ENCODE data around the gene MYO3B. TPM values are rescaled to one million over a fixed set of nuclear protein-coding genes. Genes with fewer than 3 reads are reported as not detected.

MYO3B gene
- total and polyA plus RNA-seq, 8 donors = 0.38 to 1.3 (median 0.52) TPM

DNA sequence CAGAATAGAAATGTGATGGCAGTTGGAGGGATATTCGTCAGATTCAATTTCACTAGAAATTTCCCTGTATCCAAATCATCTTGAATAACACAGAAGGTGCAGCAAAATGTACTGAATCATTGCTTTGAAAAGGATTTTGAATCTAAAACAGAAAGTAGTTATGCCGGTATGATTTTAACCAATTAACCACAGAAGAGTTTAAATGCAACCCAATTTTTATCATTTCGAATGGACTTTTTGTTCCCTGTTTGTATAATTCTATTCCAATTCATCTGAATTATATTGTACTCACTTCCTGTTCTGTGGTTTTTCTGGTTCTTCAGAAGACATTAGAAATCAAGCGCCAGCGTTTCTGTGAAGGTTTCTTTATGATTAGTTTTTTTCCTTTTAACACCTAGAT lies 190.4 kb downstream of the MYO3B start:
- ATAC-seq (no peak), FAIRE-seq (no peak), DNase-seq (no peak)
- TF ChIP-seq, protein P1, sequence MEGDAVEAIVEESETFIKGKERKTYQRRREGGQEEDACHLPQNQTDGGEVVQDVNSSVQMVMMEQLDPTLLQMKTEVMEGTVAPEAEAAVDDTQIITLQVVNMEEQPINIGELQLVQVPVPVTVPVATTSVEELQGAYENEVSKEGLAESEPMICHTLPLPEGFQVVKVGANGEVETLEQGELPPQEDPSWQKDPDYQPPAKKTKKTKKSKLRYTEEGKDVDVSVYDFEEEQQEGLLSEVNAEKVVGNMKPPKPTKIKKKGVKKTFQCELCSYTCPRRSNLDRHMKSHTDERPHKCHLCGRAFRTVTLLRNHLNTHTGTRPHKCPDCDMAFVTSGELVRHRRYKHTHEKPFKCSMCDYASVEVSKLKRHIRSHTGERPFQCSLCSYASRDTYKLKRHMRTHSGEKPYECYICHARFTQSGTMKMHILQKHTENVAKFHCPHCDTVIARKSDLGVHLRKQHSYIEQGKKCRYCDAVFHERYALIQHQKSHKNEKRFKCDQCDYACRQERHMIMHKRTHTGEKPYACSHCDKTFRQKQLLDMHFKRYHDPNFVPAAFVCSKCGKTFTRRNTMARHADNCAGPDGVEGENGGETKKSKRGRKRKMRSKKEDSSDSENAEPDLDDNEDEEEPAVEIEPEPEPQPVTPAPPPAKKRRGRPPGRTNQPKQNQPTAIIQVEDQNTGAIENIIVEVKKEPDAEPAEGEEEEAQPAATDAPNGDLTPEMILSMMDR (IDR thresholded peaks at IDR 0.05) = no peak
- intact Hi-C loops (cut with DNase I) = loop anchor here in 2 of 3 donors (10.0 kb wide), 1 partner anchor 446 kb away; the partner anchor contains the start of gene GAD1 (in 2 of the 2)
- H3K27me3 ChIP-seq = peaks cover 0 to 13% (median 5%) of the 10 kb centered on the region in 4 donors
- 50 to 55% methylated on average over 5 of the region's 5 CpGs for WGBS, 2 donors
- no peak overlapping the region for H3K4me3 ChIP-seq
- H3K9me3 ChIP-seq = no peaks in the 10 kb centered on the region
- H3K36me3 ChIP-seq = no peaks in the 10 kb centered on the region
- H3K27ac ChIP-seq = no peak overlapping the region
- no peaks in the 10 kb centered on the region for H3K4me1 ChIP-seq

DNA sequence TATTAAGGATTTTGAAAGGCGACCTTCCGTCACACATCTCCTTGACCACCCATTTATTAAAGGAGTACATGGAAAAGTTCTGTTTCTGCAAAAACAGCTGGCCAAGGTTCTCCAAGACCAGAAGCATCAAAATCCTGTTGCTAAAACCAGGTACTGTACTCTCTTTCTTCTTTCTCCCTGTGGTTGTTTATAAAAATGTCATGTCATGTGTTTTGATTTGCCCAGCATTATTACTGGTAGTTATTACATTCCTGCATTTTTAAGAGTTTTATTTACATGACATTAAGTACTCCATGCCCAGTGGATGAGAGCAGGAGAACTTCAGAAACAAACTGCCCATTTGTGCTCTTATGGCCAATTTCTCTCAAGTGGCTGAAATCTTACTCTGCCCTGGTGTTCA lies 191.3 kb downstream of the MYO3B start:
- H3K4me1 ChIP-seq = no peaks in the 10 kb centered on the region
- 46 to 63% methylated on average over 2 of the region's 2 CpGs for WGBS, 2 donors
- TF ChIP-seq, protein P1 (IDR thresholded peaks at IDR 0.05) = no peak
- intact Hi-C loops (cut with DNase I) = loop anchor here in 2 of 3 donors (10.0 kb wide), 1 partner anchor 446 kb away; the partner anchor contains the start of gene GAD1 (in 2 of the 2)
- no peaks in the 10 kb centered on the region for H3K36me3 ChIP-seq
- DNase-seq (no peak), ATAC-seq (no peak), FAIRE-seq (no peak)
- H3K9me3 ChIP-seq = no peaks in the 10 kb centered on the region
- H3K4me3 ChIP-seq = no peak overlapping the region
- peaks cover 0 to 13% (median 3%) of the 10 kb centered on the region in 4 donors for H3K27me3 ChIP-seq
- no peak overlapping the region for H3K27ac ChIP-seq

DNA sequence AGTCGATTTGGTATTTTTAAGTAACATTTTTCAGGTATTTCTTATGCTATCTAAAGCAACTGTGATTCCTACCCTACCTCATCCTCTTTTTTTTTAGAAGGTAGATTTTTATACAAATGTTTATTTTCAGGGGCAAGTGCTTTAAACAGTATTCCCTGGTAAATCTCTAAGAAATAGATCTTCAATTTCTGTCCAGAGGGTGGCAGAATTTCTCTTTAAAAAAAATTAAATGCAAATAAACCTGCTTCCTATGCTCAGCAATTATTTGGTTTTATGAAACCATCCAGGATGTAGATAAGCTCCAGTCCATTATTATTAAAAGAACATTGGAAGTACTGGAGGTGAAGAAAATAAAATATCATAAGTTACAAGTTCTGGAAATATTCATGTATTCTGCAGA lies 191.9 kb downstream of the MYO3B start:
- ATAC-seq (peak in 2 of 4 donors; percentile 36 to 52), FAIRE-seq (peak; percentile 65), DNase-seq (no peak)
- H3K4me3 ChIP-seq = no peak overlapping the region
- no peaks in the 10 kb centered on the region for H3K9me3 ChIP-seq
- H3K27me3 ChIP-seq = peaks cover 0 to 13% (median 3%) of the 10 kb centered on the region in 4 donors
- H3K36me3 ChIP-seq = no peaks in the 10 kb centered on the region
- intact Hi-C loops (cut with DNase I) = loop anchor here (10.0 kb wide), 1 partner anchor 445 kb away; the partner anchor contains the start of gene GAD1 (in 3 of the 3)
- no peak overlapping the region for H3K27ac ChIP-seq
- TF ChIP-seq, protein P1 (IDR thresholded peaks at IDR 0.05) = peak in 1 of 4 donors; percentile 11
- 14 to 29% methylated on average over 1 of the region's 1 CpG for WGBS, 2 donors
- H3K4me1 ChIP-seq = no peaks in the 10 kb centered on the region

DNA sequence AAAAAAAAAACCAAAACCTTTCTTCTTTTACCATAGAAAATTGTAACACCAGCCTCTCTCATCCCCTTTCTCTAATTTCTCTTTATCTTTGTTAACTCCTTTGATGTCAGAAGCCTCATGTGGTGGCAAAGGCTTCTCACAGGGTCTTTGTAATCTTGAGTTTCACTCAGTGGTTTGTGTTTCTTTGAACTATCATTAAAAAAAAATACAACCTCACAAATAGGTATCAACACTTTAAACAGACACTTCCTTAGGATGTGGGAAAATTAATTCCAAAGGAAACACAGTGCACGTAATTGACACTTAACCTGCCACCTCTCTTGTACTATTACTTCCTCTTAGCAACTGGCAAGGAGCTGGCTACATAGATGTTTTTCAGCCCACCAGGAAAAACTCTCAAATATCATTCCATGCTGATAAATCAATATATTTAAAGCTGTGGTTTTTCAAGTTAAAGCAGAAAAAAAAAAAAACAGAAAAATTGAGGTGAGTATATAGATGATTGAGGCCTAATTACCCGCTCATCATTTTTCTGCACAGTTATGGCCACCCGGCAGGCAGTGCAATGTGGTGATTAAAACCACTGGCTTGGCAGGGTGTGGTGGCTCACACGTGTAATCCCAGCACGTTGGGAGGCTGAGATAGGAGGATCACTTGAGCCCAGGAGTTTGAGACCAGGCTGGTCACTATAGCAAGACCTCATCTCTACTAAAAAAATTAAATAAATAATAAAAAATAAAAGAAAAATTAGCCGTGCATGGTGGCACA lies 193.5 kb downstream of the MYO3B start:
- FAIRE-seq (no peak), ATAC-seq (no peak), DNase-seq (no peak)
- TF ChIP-seq, protein P1 (IDR thresholded peaks at IDR 0.05) = no peak
- Histone ChIP-seq H3K4me3 (no peak overlapping the region), H3K27ac (no peak overlapping the region), H3K36me3 (no peaks in the 10 kb centered on the region), H3K4me1 (no peaks in the 10 kb centered on the region), H3K27me3 (peaks cover 0 to 13% (median 3%) of the 10 kb centered on the region in 4 donors), H3K9me3 (no peaks in the 10 kb centered on the region)
- WGBS, 2 donors = 69 to 84% methylated on average over 6 of the region's 6 CpGs
- intact Hi-C loops (cut with DNase I) = loop anchor here in 1 of 3 donors (10.0 kb wide), 1 partner anchor 443 kb away; the partner anchor contains the start of gene GAD1

DNA sequence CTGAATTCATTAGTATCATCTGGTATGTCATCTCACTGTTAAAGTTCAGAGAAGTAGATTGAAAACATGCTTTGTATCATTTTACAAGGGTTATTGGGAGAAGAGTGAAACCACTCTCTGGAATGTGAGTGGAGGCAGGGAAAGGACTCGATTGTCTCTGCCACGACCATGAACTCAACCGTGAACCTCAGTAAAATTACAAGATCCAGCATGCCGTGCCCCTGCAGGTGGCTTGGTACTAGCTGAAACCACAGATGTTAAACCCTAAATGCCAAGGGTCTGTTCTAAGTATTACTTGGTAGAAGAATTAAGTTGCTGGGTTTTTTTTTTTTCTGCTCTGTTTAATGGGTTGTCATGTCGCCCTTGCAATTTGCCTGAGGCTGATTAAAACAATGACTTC lies 197.2 kb downstream of the MYO3B start:
- no peak for ATAC-seq
- Histone ChIP-seq H3K4me3 (no peak overlapping the region), H3K27me3 (no peaks in the 10 kb centered on the region), H3K27ac (no peak overlapping the region), H3K4me1 (no peaks in the 10 kb centered on the region), H3K36me3 (no peaks in the 10 kb centered on the region), H3K9me3 (no peaks in the 10 kb centered on the region)
- TF ChIP-seq, protein P1 (IDR thresholded peaks at IDR 0.05) = no peak
- 41 to 43% methylated on average over 5 of the region's 5 CpGs for WGBS, 2 donors
- intact Hi-C loops (cut with DNase I) = loop anchor here in 1 of 3 donors (10.0 kb wide), 1 partner anchor 440 kb away; the partner anchor contains the start of gene GAD1
- no peak for FAIRE-seq
- DNase-seq = no peak

Data from pancreas (tissue), 10 donors.